Activated CD8-positive, alpha-beta memory T cell treated with anti-CD3 and anti-CD28 coated beads, Interleukin-2, amount 10 ng/mL, durations not matched to agents 7 days and 5 days (primary cell): ENCODE results near the gene DCP1A. TPM values are rescaled to one million over a fixed set of nuclear protein-coding genes. Genes with fewer than 3 reads are reported as not detected.
"Not testable (repeated sequence)": the region's sequence is repeated elsewhere in the genome, so short reads cannot be mapped to it uniquely, and the experiment has no call there.

Experiments used
- ATAC-seq: fragments of 150-1000 bp; cut with Tn5 transposase; one replicate; pipeline ENCODE4 v1.10.0; 2021; ENCODE audit warnings: moderate library complexity
- CTCF ChIA-PET: fragments of 350-600 bp; sonication (Branson Sonifier 250); formaldehyde crosslinking; loops from one replicate; lab custom pipeline; 2021; ENCODE audit warnings: antibody characterized with exemption; lab: Charles Lee
- DNase-seq: peaks from one replicate; pipeline ENCODE4 v3.0.0-alpha.2; 2020
- H3K27ac Mint-ChIP-seq: one replicate; pipeline ENCODE4 v1.8.0; 2021; ENCODE audit warnings: mild to moderate bottlenecking, mixed read lengths
- H3K27me3 Mint-ChIP-seq: one replicate; pipeline ENCODE4 v1.8.0; 2021; ENCODE audit warnings: mixed read lengths
- H3K36me3 Mint-ChIP-seq: one replicate; pipeline ENCODE4 v1.8.0; 2021; ENCODE audit warnings: mild to moderate bottlenecking, mixed read lengths
- H3K4me1 Mint-ChIP-seq: one replicate; pipeline ENCODE4 v1.8.0; 2021; ENCODE audit warnings: mixed read lengths
- H3K4me3 Mint-ChIP-seq: one replicate; pipeline ENCODE4 v1.8.0; 2021; ENCODE audit warnings: mild to moderate bottlenecking, moderate library complexity, mixed read lengths
- H3K9me3 Mint-ChIP-seq: one replicate; pipeline ENCODE4 v1.8.0; 2022; ENCODE audit warnings: low read depth, mixed read lengths
- total RNA-seq, 2 experiments: library from RNA; stranded (reverse); gene quantifications; one replicate each; pipeline ENCODE4 v1.2.3, GENCODE V29; 2021

DCP1A gene
- total RNA-seq, 2 experiments from 2014 or later: 28.6 to 30.0 TPM

DNA sequence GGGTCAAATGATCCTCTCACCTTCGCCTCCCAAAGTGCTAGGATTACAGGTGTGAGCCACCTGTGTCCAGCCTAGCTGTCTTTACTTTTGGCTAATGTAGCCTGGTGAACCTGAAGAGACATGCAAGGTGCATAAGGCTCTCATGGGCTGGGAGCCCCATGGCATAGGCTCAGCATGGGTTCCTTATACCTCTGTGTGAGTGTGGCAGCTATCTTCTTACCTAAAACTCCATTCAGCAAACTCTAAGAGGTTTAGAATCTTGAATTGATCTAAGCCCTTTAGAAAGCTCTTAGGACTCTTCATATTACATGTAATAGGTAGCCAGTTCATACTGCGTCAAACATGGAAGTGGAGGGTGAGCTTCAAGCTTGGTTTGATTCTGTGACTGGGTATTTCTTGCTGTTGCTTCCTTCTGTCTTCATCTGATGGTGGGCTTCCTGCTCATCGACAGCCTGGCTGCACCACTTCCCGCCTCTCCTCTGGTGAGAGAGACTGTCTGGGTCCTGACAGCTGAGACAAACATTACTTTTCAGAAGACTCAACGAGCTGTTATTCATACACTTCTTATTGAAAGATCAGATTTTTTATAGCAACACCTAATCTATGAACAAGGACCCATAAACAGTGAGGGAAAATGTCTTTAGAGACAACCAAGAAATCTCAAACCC lies 72.3 kb downstream of the DCP1A start:
- CTCF ChIA-PET: interaction anchor here (0.9 to 2.1 kb wide), 6 partner anchors 9 to 55 kb away, joined by 3 to 7 read pairs (median 3); no protein-coding TSS in a partner anchor
- Mint-ChIP-seq H3K9me3 (no peaks in the 10 kb centered on the region), H3K4me3 (no peak overlapping the region), H3K36me3 (no peaks in the 10 kb centered on the region), H3K27me3 (no peaks in the 10 kb centered on the region), H3K27ac (peak overlapping the region; percentile 70), H3K4me1 (peaks cover 15% of the 10 kb centered on the region)
- ATAC-seq: peak; percentile 83
- peak; percentile 59 for DNase-seq

DNA sequence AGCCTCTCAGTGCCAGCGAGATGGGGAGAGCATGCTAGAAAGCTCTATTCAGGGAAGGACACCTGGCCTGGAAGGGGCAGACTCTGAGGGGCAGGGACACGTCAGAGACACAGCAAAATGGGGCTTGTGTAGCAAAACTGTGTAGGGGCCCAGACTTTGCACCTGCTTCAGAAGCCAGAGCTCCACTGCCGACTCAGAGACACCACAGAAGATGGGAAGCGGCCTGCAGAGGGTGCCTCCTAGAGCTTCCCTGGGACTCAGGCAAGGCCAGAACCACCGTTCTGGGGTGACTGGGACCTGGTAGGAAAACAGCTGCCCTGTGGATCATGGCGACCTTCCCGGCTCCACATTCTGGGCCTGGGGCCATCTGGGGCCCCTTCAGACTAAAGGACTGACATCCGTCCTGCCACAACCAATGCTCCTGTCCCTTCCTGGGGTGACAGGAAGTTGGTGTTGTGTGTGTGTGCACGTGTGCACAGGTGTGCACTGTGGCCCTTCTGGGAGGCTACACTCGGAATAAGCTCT lies 74.1 kb downstream of the DCP1A start:
- no peak overlapping the region for H3K4me3 Mint-ChIP-seq
- peaks cover 19% of the 10 kb centered on the region for H3K4me1 Mint-ChIP-seq
- no peaks in the 10 kb centered on the region for H3K9me3 Mint-ChIP-seq
- no peaks in the 10 kb centered on the region for H3K27me3 Mint-ChIP-seq
- H3K36me3 Mint-ChIP-seq: no peaks in the 10 kb centered on the region
- CTCF ChIA-PET: no interaction called here
- DNase-seq: no peak
- no peak overlapping the region for H3K27ac Mint-ChIP-seq
- no peak for ATAC-seq

GRCh38 chr3:53269888-53270880 lies 77.2 kb downstream of the DCP1A start:
- Mint-ChIP-seq H3K27ac (peak overlapping the region; percentile 63), H3K27me3 (no peaks in the 10 kb centered on the region), H3K9me3 (no peaks in the 10 kb centered on the region), H3K4me1 (peaks cover 15% of the 10 kb centered on the region), H3K4me3 (no peak overlapping the region), H3K36me3 (no peaks in the 10 kb centered on the region)
- peak; percentile 59 for ATAC-seq
- DNase-seq: no peak
- CTCF ChIA-PET: interaction anchor here (0.9 kb wide), 1 partner anchor 29 kb away, joined by 3 read pairs; no protein-coding TSS in a partner anchor

- CTCF ChIA-PET, ATAC-seq, H3K4me1 Mint-ChIP-seq, H3K4me3 Mint-ChIP-seq, H3K27me3 Mint-ChIP-seq, H3K9me3 Mint-ChIP-seq, DNase-seq, H3K36me3 Mint-ChIP-seq, H3K27ac Mint-ChIP-seq: not testable (repeated sequence)
Measured at GRCh38 chr3:53269193-53269592, 78.2 kb downstream of the DCP1A start.

- Mint-ChIP-seq H3K4me3 (no peak overlapping the region), H3K36me3 (no peaks in the 10 kb centered on the region), H3K27ac (no peak overlapping the region), H3K9me3 (no peaks in the 10 kb centered on the region), H3K4me1 (peaks cover 9% of the 10 kb centered on the region), H3K27me3 (peaks cover 4% of the 10 kb centered on the region)
- DNase-seq (no peak), ATAC-seq (no peak)
- CTCF ChIA-PET: no interaction called here
Measured at GRCh38 chr3:53267766-53268165, 79.6 kb downstream of the DCP1A start.

GRCh38 chr3:53264718-53265117 lies 82.6 kb downstream of the DCP1A start:
- ATAC-seq: no peak
- Mint-ChIP-seq H3K36me3 (no peaks in the 10 kb centered on the region), H3K27me3 (peaks cover 4% of the 10 kb centered on the region), H3K9me3 (no peaks in the 10 kb centered on the region), H3K27ac (no peak overlapping the region), H3K4me3 (no peak overlapping the region), H3K4me1 (peaks cover 1% of the 10 kb centered on the region)
- no peak for DNase-seq
- CTCF ChIA-PET: interaction anchor here (0.7 kb wide), 1 partner anchor 154 kb away, joined by 3 read pairs; no protein-coding TSS in a partner anchor

DNA sequence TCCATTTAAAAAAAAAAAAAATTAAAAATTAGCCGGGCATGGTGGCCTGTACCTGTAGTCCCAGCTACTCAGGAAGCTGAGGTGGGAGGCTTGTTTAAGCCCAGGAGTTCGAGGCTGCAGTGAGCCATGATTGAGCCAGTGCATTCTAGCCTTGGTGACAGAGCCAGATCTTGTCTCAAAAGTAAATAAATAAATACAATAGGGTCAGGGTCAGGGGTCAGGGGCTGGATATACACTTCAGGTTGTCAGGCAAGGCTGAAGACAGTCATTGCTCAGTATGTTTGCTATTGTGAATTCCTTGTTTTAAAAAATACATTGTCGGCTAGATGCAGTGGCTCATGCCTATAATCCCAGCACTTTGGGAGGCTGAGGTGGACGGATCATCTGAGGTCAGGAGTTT lies 83.4 kb downstream of the DCP1A start:
- no peaks in the 10 kb centered on the region for H3K36me3 Mint-ChIP-seq
- no peak overlapping the region for H3K27ac Mint-ChIP-seq
- CTCF ChIA-PET: no interaction called here
- peaks cover 6% of the 10 kb centered on the region for H3K27me3 Mint-ChIP-seq
- no peaks in the 10 kb centered on the region for H3K9me3 Mint-ChIP-seq
- no peak overlapping the region for H3K4me3 Mint-ChIP-seq
- H3K4me1 Mint-ChIP-seq: no peaks in the 10 kb centered on the region
- ATAC-seq (no peak), DNase-seq (no peak)

- CTCF ChIA-PET: interaction anchor here (0.6 kb wide), 1 partner anchor 9 kb away, joined by 3 read pairs; no protein-coding TSS in a partner anchor
- Mint-ChIP-seq H3K27me3 (peaks cover 12% of the 10 kb centered on the region), H3K9me3 (no peaks in the 10 kb centered on the region), H3K27ac (no peak overlapping the region), H3K36me3 (no peaks in the 10 kb centered on the region), H3K4me3 (no peak overlapping the region), H3K4me1 (no peaks in the 10 kb centered on the region)
- DNase-seq: no peak
- ATAC-seq: no peak
Measured at GRCh38 chr3:53261712-53262111, 85.6 kb downstream of the DCP1A start.

- H3K4me1 Mint-ChIP-seq: peaks cover 4% of the 10 kb centered on the region
- CTCF ChIA-PET: no interaction called here
Measured at GRCh38 chr3:53260286-53260785, 87.0 kb downstream of the DCP1A start.

DNA sequence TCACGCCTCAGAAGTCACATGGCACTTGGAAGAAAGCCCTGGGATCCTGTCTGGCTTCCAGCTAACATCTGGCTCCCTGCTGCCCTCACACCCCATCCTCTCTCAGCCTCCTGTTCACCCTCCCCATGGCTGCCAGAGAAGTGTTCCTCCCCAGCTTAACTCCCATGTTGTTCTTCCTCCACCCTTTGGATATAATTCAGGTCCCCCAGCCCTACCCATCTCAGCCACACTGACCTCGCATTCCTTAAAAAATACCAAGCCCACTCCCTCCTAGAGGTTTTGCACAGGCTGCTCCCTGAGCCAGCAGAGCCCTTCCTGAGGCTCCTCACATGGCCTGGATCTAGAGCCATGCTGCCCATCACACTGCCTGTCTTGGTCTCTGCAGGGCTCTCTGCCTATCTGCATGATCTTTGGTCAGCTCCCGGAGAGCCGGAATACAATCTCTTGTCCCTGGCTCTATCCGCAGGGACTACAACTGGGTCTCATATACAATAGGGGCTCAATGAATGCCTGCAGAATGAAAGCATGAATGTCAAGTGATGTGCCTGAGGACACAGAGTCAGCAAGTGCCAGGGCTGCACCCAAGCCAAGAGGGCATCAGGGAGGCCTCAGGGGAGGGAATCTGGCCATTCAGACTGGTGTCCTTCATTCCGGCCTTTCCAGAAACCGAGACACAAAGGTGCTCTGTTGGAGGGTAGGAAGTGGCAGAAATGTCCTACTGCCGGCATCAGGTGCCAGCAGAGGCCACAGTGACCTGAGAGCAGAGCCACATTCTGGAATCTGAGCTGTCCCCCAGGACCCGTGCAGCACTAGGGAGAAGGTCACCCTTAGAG lies 87.7 kb downstream of the DCP1A start:
- peaks cover 10% of the 10 kb centered on the region for H3K27me3 Mint-ChIP-seq
- H3K36me3 Mint-ChIP-seq: peaks cover 1% of the 10 kb centered on the region
- CTCF ChIA-PET: no interaction called here
- no peaks in the 10 kb centered on the region for H3K9me3 Mint-ChIP-seq
- ATAC-seq (no peak), DNase-seq (no peak)
- H3K4me3 Mint-ChIP-seq: no peak overlapping the region
- peaks cover 7% of the 10 kb centered on the region for H3K4me1 Mint-ChIP-seq
- no peak overlapping the region for H3K27ac Mint-ChIP-seq

More at GRCh38 chr3:53260286-53260785, 87.0 kb downstream of the DCP1A start:
- H3K4me3 Mint-ChIP-seq: no peak overlapping the region
- DNase-seq (no peak), ATAC-seq (no peak)
- H3K36me3 Mint-ChIP-seq: no peaks in the 10 kb centered on the region
- no peaks in the 10 kb centered on the region for H3K9me3 Mint-ChIP-seq
- H3K27ac Mint-ChIP-seq: no peak overlapping the region
- peaks cover 12% of the 10 kb centered on the region for H3K27me3 Mint-ChIP-seq

- peaks cover 3% of the 10 kb centered on the region for H3K36me3 Mint-ChIP-seq
- CTCF ChIA-PET: interaction anchor here (2.5 kb wide), 1 partner anchor 16 kb away, joined by 6 read pairs; no protein-coding TSS in a partner anchor
- H3K4me1 Mint-ChIP-seq: peaks cover 14% of the 10 kb centered on the region
- H3K9me3 Mint-ChIP-seq: no peaks in the 10 kb centered on the region
- no peak overlapping the region for H3K4me3 Mint-ChIP-seq
- DNase-seq (no peak), ATAC-seq (no peak)
- H3K27me3 Mint-ChIP-seq: peaks cover 8% of the 10 kb centered on the region
- no peak overlapping the region for H3K27ac Mint-ChIP-seq
Measured at GRCh38 chr3:53258600-53259426, 88.5 kb downstream of the DCP1A start.

GRCh38 chr3:53257465-53257864 lies 89.9 kb downstream of the DCP1A start:
- no peak for ATAC-seq
- H3K4me1 Mint-ChIP-seq: peaks cover 23% of the 10 kb centered on the region
- H3K27me3 Mint-ChIP-seq: peaks cover 8% of the 10 kb centered on the region
- H3K36me3 Mint-ChIP-seq: peaks cover 8% of the 10 kb centered on the region
- H3K4me3 Mint-ChIP-seq: no peak overlapping the region
- H3K9me3 Mint-ChIP-seq: no peaks in the 10 kb centered on the region
- no peak for DNase-seq
- H3K27ac Mint-ChIP-seq: no peak overlapping the region
- CTCF ChIA-PET: interaction anchor here (2.5 kb wide), 1 partner anchor 18 kb away, joined by 6 read pairs; no protein-coding TSS in a partner anchor
